Measurements from ENCODE around the gene STK16. TPM values are rescaled to one million over a fixed set of nuclear protein-coding genes. Genes with fewer than 3 reads are reported as not detected.

Gene STK16
- total and polyA plus RNA-seq, 2 of the 4 experiments (the other 2 are of a cell fraction) = 44.4 to 50.1 TPM

- peak within 1 kb of the TSS; percentile 67 for H4K5ac ChIP-seq (ENCODE audit: low read depth, low read length)
- peak within 1 kb of the TSS; percentile 78 for H2BK5ac ChIP-seq (ENCODE audit: low read depth, low read length, poor library complexity, severe bottlenecking)
- H4K8ac ChIP-seq (ENCODE audit: low read depth in 2 of 2, low read length in 2 of 2) = peak within 1 kb of the TSS; percentile 38 to 91
- dilution Hi-C loops (cut with HindIII; ENCODE audit: low sequenced_read_pairs, unreplicated experiment) = no loop called here
- peak within 1 kb of the TSS; percentile 98 for H2AK9ac ChIP-seq (replicated peaks; ENCODE audit: low read depth, low read length, poor library complexity)
- H3K9ac ChIP-seq (ENCODE audit: low read depth, low read length) = peak within 1 kb of the TSS; percentile 82
- peaks cover 8% of the 10 kb centered on the region; the same call in 1 of the 2 replicates for H3K9me1 ChIP-seq (ENCODE audit: insufficient read depth, low read length)
- peak within 1 kb of the TSS; percentile 93 for H3K4ac ChIP-seq (ENCODE audit: low read depth, low read length)
- peak; percentile 98 for DNase-seq
- peak within 1 kb of the TSS; percentile 36 for H3K18ac ChIP-seq (ENCODE audit: low read depth, low read length)
- in situ Hi-C loops (cut with MboI; ENCODE audit: low sequenced_read_pairs) = no loop called here
- ChIA-PET POLR2A (ENCODE audit: unreplicated experiment) (interaction anchor here (0.7 to 1.1 kb wide), 2 partner anchors 15 to 20 kb away, joined by 6 to 18 read pairs; no protein-coding TSS in a partner anchor), CTCF (interaction anchor here (1.3 kb wide), 1 partner anchor 66 kb away, joined by 8 read pairs; no protein-coding TSS in a partner anchor)
- peak within 1 kb of the TSS; percentile 87 for H3K23ac ChIP-seq (ENCODE audit: low read depth, low read length)
- H3K27ac ChIP-seq (ENCODE audit: insufficient read depth, low read length) = peak within 1 kb of the TSS; percentile 86
- H2AFZ ChIP-seq (replicated peaks; ENCODE audit: low read length, poor library complexity) = peak within 1 kb of the TSS; percentile 99
- peak; percentile 32; the same call in 1 of the 2 replicates for TF ChIP-seq MAZ (IDR thresholded peaks at IDR 0.05; ENCODE audit: borderline replicate concordance, low read depth, low read length)
- peak; percentile 27; the same call in 1 of the 2 replicates for TF ChIP-seq MXI1 (IDR thresholded peaks at IDR 0.05; ENCODE audit: borderline replicate concordance, low read depth, low read length)
- no peak for TF ChIP-seq ELK1 (IDR thresholded peaks at IDR 0.05; ENCODE audit: borderline replicate concordance, low read depth, low read length)
- peak; percentile 87 for TF ChIP-seq POLR2A (IDR thresholded peaks at IDR 0.05; ENCODE audit: low read depth, low read length)
- TF ChIP-seq, protein P1, sequence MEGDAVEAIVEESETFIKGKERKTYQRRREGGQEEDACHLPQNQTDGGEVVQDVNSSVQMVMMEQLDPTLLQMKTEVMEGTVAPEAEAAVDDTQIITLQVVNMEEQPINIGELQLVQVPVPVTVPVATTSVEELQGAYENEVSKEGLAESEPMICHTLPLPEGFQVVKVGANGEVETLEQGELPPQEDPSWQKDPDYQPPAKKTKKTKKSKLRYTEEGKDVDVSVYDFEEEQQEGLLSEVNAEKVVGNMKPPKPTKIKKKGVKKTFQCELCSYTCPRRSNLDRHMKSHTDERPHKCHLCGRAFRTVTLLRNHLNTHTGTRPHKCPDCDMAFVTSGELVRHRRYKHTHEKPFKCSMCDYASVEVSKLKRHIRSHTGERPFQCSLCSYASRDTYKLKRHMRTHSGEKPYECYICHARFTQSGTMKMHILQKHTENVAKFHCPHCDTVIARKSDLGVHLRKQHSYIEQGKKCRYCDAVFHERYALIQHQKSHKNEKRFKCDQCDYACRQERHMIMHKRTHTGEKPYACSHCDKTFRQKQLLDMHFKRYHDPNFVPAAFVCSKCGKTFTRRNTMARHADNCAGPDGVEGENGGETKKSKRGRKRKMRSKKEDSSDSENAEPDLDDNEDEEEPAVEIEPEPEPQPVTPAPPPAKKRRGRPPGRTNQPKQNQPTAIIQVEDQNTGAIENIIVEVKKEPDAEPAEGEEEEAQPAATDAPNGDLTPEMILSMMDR (conservative IDR thresholded peaks at IDR 0.05; ENCODE audit: low read depth, low read length) = no peak
- TF ChIP-seq CEBPB (IDR thresholded peaks at IDR 0.05; ENCODE audit: low read depth, low read length) = peak; percentile 70
- TF ChIP-seq FOS (IDR thresholded peaks at IDR 0.05; ENCODE audit: low read depth, low read length) = peak; percentile 65; the same call in 1 of the 2 replicates
- TF ChIP-seq SMC3 (IDR thresholded peaks at IDR 0.05; ENCODE audit: low read depth, low read length) = 0 out of 2 replicates have a peak, but pooled peaks have one; percentile 10
- no peak for TF ChIP-seq NFE2L2 (IDR thresholded peaks at IDR 0.05; ENCODE audit: low read depth, low read length)
- peak within 1 kb of the TSS; percentile 93 for H3K4me2 ChIP-seq (ENCODE audit: low read depth, low read length)
- no TSS peak for BruUV-seq (replicated peaks)
- H3K56ac ChIP-seq (ENCODE audit: extremely low read depth, insufficient read depth, low read length) = peak within 1 kb of the TSS; percentile 78
- peak within 1 kb of the TSS; percentile 93 for H4K91ac ChIP-seq (ENCODE audit: insufficient read depth, low read depth, low read length)
- peaks cover 5% of the 10 kb centered on the region for H3K4me1 ChIP-seq (ENCODE audit: control insufficient read depth, insufficient read depth, low read length)
- peak within 1 kb of the TSS; percentile 79 for H3K4me3 ChIP-seq (ENCODE audit: insufficient read depth, low read depth, low read length)
- ATAC-seq (ENCODE audit: low read depth) = peak; percentile 99
- H3K36me3 ChIP-seq (ENCODE audit: control insufficient read depth, insufficient read depth, low read length) = peaks cover 35% of the 10 kb centered on the region
- H2BK20ac ChIP-seq (ENCODE audit: low read depth, low read length) = 0 out of 2 replicates have a peak within 1 kb of the TSS, but pooled peaks have one; percentile 51
- H2AK5ac ChIP-seq (ENCODE audit: low read depth, low read length) = peak within 1 kb of the TSS; percentile 60
- peak within 1 kb of the TSS; percentile 82 for H2BK120ac ChIP-seq (ENCODE audit: low read depth, low read length)
- H3K14ac ChIP-seq (replicated peaks; ENCODE audit: low read depth, low read length) = peak within 1 kb of the TSS; percentile 93
- H3K27me3 ChIP-seq (ENCODE audit: control insufficient read depth, insufficient read depth, low read length) = no peaks in the 10 kb centered on the region
- peak within 1 kb of the TSS; percentile 25; the same call in 1 of the 3 replicates for H2BK15ac ChIP-seq (ENCODE audit: low read depth, low read length)
- 1% methylated on average over 49 of the region's 80 CpGs; no CpG with 5 or more reads in 1 of the 2 experiments for WGBS, 2 experiments (ENCODE audit: extremely low coverage in 2 of 2, insufficient read length in 1 of 2)
- no peaks in the 10 kb centered on the region for H3K9me3 ChIP-seq (ENCODE audit: control insufficient read depth, insufficient read depth, low read length)
- H3K79me1 ChIP-seq (ENCODE audit: low read depth in 1 of 2, low read length in 2 of 2) = peaks cover 46 to 55% of the 10 kb centered on the region in 2 experiments
- intact Hi-C loops (cut with micrococcal nuclease) = loop anchor here (1.0 to 2.0 kb wide), 2 partner anchors 59 to 65 kb away; no protein-coding TSS in a partner anchor
- H4K20me1 ChIP-seq (ENCODE audit: insufficient read depth, low read length) = no peaks in the 10 kb centered on the region
These were observed 15.8 kb upstream of the STK16 start, which contains the start of the genes ANKZF1 and ATG9A for GRCh38 chr2:219229305-219230058. ANKZF1 (plus strand) TSS chr2:219229806; CDS start chr2:219230258, 452 bp downstream. ATG9A (minus strand) TSS chr2:219229636; CDS start chr2:219228024, 1,612 bp downstream.

All from IMR-90 (cell line).